HL-60 (cell line): ENCODE data around the gene CABP1.

ENCODE experiments used
- GABPA ChIP-seq: IDR thresholded peaks from 2 replicates; pipeline ENCODE4 v1.6.1; 2012; ENCODE audit warnings: low read depth
- POLR2AphosphoS5 ChIP-seq: IDR thresholded peaks from 2 replicates; pipeline ENCODE4 v1.6.1; 2012; ENCODE audit warnings: low read depth
- REST ChIP-seq: IDR thresholded peaks from 2 replicates; pipeline ENCODE4 v1.6.1; 2012; ENCODE audit warnings: low read depth; ENCODE audit not compliant: insufficient replicate concordance
- SPI1 ChIP-seq: IDR thresholded peaks from 2 replicates; pipeline ENCODE4 v1.6.1; 2012; ENCODE audit warnings: low read depth, mild to moderate bottlenecking, borderline replicate concordance
- TF ChIP-seq, protein P1 (sequence below): IDR thresholded peaks from one replicate; pipeline ENCODE4 v1.5.1; 2011; ENCODE audit warnings: low read length, control low read depth, inconsistent platforms; ENCODE audit not compliant: insufficient read depth

- TF ChIP-seq, protein P1, sequence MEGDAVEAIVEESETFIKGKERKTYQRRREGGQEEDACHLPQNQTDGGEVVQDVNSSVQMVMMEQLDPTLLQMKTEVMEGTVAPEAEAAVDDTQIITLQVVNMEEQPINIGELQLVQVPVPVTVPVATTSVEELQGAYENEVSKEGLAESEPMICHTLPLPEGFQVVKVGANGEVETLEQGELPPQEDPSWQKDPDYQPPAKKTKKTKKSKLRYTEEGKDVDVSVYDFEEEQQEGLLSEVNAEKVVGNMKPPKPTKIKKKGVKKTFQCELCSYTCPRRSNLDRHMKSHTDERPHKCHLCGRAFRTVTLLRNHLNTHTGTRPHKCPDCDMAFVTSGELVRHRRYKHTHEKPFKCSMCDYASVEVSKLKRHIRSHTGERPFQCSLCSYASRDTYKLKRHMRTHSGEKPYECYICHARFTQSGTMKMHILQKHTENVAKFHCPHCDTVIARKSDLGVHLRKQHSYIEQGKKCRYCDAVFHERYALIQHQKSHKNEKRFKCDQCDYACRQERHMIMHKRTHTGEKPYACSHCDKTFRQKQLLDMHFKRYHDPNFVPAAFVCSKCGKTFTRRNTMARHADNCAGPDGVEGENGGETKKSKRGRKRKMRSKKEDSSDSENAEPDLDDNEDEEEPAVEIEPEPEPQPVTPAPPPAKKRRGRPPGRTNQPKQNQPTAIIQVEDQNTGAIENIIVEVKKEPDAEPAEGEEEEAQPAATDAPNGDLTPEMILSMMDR: no peak
- TF ChIP-seq POLR2AphosphoS5 (no peak), GABPA (no peak), REST (no peak), SPI1 (no peak)
Measured at GRCh38 chr12:120597861-120598260, 42.6 kb upstream of the CABP1 start.
